ENCODE results near the gene MAN2A2.
"Not testable (repeated sequence)": the region's sequence is repeated elsewhere in the genome, so short reads cannot be mapped to it uniquely, and the experiment has no call there.

Gene MAN2A2

DNA sequence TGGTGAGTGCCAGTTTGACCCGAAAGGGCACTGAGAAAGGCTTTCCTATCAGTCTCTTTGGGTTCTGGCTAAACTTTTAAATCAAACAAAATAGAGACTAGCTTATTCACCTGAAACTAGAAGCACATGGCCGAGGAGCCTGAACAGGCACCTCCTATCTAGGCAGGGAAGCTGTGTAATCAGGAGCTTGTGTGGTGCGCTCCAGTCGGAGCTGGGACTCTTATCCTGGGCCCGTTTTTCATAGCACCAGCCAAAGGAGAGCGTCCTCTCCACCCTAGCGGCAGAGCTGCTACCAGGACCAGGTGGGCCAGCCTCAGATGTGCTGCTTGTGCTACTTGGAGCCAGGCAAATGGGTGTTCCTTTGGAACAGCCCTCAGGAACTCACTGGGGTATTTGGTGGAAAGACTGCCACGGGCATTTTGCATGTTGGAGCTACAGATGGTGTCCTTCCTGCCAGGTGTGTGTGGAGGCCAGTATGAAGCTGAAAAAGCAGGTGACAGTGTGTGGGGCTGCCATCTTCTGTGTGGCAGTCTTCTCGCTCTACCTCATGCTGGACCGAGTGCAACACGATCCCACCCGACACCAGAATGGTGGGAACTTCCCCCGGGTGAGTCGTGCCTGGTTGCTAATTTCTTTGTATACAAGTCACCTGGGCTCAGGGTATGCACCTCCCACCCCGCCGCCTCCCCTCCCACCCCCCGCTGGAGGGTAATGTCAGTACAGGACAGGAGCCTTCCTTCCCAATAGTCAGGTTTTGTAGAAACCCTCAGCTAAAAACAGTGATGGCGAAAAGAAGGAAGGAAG lies 833 bp downstream of the MAN2A2 start:
- H3K27ac ChIP-seq: peak overlapping the region; percentile 99
- TF ChIP-seq, protein P1, sequence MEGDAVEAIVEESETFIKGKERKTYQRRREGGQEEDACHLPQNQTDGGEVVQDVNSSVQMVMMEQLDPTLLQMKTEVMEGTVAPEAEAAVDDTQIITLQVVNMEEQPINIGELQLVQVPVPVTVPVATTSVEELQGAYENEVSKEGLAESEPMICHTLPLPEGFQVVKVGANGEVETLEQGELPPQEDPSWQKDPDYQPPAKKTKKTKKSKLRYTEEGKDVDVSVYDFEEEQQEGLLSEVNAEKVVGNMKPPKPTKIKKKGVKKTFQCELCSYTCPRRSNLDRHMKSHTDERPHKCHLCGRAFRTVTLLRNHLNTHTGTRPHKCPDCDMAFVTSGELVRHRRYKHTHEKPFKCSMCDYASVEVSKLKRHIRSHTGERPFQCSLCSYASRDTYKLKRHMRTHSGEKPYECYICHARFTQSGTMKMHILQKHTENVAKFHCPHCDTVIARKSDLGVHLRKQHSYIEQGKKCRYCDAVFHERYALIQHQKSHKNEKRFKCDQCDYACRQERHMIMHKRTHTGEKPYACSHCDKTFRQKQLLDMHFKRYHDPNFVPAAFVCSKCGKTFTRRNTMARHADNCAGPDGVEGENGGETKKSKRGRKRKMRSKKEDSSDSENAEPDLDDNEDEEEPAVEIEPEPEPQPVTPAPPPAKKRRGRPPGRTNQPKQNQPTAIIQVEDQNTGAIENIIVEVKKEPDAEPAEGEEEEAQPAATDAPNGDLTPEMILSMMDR (conservative IDR thresholded peaks at IDR 0.05): peak; percentile 61

DNA sequence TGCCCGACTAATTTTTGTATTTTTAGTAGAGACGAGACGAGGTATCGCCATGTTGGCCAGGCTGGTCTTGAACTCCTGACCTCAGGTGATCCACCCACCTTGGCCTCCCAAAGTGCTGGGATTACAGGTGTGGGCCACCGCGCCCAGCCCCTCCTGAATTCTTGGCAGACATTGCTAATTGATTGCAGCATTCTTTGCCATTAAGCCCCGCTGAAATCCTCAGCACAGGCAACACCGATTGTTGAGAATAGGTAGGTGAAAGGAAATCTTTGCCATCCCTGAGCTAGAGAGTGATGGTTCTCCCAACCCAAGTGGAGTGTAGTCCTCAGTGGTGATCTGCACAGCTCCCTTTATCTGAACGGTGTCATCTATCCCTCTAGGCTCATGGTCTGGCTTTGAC lies 1.6 kb downstream of the MAN2A2 start:
- TF ChIP-seq, protein P1 (conservative IDR thresholded peaks at IDR 0.05): no peak
- H3K27ac ChIP-seq: peak overlapping the region; percentile 99

DNA sequence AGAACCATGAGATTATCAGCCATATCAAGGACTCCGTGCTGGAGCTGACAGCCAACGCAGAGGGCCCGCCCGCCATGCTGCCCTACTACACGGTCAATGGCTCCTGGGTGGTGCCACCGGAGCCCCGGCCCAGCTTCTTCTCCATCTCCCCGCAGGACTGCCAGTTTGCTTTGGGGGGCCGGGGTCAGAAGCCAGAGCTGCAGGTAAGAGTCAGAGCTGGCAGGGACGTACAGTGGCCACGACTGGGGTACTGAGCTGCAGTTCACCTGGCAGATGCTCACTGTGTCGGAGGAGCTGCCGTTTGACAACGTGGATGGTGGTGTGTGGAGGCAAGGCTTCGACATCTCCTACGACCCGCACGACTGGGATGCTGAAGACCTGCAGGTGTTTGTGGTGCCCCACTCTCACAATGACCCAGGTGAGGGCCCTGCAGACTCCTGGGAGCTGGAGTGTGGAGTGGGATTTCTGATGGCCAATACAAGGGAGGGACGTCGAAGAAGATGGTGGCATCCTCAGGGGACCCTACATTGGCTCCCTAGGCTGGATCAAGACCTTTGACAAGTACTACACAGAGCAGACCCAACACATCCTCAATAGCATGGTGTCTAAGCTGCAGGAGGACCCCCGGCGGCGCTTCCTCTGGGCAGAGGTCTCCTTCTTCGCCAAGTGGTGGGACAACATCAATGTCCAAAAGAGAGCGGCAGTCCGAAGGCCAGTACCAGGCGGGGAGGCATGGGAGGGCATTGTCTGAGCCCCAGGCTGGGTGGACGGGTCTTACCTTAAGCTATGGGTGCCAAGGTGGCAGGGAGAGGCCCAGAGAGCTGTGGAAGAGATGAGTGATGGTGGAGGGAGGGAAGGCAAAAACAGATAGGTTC lies 2.4 kb downstream of the MAN2A2 start:
- TF ChIP-seq, protein P1 (conservative IDR thresholded peaks at IDR 0.05): no peak
- H3K27ac ChIP-seq: peak overlapping the region; percentile 99

DNA sequence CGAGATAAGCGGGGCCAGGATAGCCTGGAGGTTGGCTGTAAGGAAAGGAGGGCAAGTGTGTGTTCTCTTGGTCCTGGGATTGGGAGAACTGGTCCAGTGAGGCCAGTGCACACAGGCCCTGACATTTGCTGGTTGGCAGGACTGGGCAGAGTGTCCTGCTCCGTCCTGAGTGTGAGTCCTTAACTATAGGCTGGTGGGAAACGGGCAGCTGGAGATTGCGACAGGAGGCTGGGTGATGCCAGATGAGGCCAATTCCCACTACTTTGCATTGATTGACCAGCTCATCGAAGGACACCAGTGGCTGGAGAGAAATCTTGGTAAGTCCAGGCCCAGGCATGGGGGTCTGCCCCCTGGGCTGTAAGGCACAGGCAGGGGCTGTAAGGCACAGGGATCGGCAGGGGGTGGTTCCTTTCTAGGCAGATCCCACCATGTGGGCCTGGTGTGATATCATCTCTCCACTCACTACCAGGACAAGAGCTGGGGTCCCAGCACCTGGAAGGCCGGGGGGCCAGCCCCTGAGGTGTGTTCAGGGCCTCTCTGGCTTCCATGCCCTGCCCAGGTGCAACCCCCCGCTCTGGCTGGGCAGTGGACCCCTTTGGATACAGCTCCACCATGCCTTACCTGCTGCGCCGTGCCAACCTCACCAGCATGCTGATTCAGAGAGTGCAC lies 3.2 kb downstream of the MAN2A2 start:
- TF ChIP-seq, protein P1 (conservative IDR thresholded peaks at IDR 0.05): no peak
- peak overlapping the region; percentile 18; the same call in 1 of the 2 replicates for H3K27ac ChIP-seq

DNA sequence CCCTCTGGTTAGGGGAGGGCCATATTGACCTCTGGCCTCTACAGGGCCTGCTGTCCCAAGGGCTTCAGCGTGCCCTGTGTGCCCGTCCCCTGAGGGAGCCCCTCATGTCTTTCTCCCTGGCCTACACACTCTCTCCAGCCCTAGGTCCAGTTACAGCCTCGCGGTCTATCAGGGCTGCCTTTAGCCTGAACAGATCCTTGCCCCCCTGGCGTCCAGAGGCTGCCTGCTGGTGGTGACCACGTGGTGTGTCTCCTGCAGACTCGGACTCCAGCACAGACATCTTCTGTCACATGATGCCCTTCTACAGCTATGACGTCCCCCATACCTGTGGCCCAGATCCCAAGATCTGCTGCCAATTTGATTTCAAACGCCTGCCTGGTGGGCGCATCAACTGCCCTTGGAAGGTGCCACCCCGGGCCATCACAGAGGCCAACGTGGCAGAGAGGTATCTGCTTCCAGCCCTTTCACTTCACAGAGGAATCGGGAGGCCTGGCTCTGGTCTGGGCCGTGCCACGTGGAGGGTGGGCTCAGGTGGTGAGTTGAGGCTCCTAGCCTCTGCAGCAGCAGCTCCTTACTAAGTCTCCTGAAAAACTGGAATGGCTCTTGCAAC lies 4.1 kb downstream of the MAN2A2 start:
- TF ChIP-seq, protein P1 (conservative IDR thresholded peaks at IDR 0.05): no peak
- peak overlapping the region; percentile 18; the same call in 1 of the 2 replicates for H3K27ac ChIP-seq

DNA sequence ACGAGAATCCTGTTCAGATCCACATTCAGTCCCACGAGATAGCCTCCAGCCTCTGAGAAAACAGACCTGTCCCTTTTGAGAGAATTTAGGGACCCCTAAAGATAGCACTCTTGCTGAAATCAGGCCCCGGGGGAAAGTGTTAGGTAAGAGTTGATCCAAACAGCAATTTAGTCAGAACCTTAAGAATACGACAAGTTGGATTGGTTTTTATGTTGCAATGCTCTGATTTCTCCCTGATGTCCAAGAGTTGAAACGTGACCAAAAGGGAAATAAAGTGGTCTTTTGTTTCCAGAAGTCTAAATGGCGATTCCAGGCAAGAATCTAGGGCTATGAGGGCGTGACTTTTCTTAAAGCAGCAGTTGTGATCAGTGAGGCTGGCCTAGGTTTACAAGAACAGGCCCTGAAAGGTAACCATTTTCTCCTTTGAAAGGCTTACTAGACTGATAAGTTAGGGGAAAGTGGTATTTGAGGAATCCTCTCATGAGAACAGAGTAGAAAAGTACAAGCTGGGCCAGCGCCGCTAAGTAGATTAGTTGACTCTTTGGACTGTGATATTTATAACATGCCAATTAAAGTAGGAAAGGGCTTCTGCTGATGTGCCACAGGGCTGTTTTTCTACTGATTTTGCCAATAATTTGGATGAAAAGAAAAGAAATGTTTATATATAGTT lies 4.9 kb downstream of the MAN2A2 start:
- TF ChIP-seq, protein P1 (conservative IDR thresholded peaks at IDR 0.05): no peak
- H3K27ac ChIP-seq: no peak overlapping the region; the same call in 1 of the 2 replicates

DNA sequence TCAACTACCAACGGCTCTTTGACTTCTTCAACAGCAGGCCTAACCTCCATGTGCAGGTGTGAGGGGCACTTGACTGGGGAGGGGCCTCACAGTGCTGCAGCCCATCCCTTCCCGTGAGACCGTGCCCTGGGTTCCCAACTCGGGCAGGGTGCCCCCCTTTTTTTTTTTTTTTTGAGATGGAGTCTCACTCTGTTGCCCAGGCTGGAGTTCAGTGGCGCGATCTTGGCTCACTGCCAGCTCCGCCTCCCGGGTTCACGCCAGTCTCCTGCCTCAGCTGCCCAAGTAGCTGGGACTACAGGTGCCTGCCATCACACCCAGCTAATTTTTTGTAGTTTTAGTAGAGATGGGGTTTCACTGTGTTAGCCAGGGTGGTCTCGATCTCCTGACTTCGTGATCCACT lies 6.3 kb downstream of the MAN2A2 start:
- not testable (repeated sequence) for H3K27ac ChIP-seq

Data from VCaP (cell line).